GM10266 (cell line): Measurements from ENCODE around the gene CMTM4.
"Not testable (repeated sequence)": the region's sequence is repeated elsewhere in the genome, so short reads cannot be mapped to it uniquely, and the experiment has no call there.

Source experiments
- DNase-seq: peaks from one replicate; pipeline ENCODE4 v3.0.0; 2012; ENCODE audit errors: extremely low spot score
- TF ChIP-seq, protein P1 (sequence below): IDR thresholded peaks from 2 replicates; pipeline ENCODE4 v1.5.1; 2012; ENCODE audit warnings: mild to moderate bottlenecking, low read depth; ENCODE audit not compliant: control insufficient read depth, insufficient read depth; ENCODE audit errors: missing control alignments

The CMTM4 gene

DNA sequence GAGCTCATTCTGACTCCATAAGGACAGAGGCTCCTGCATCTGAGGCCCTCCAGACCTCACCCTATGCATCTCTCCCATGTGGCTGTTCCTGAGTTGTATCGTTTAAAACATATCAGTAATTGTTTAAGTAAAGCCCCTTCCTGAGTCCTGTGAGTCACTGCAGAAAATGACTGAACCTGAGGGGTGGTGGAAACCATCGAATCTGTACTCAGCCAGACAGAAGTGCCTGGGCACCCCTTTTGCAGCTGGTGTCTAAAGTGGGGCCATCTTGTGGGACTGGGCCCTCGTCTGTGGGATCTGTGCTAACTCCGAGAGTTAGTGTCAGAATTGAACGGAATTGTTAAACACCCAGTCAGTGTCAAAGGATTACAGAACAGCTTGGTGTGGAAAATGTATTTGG lies 66.7 kb downstream of the CMTM4 start:
- no peak for DNase-seq

DNA sequence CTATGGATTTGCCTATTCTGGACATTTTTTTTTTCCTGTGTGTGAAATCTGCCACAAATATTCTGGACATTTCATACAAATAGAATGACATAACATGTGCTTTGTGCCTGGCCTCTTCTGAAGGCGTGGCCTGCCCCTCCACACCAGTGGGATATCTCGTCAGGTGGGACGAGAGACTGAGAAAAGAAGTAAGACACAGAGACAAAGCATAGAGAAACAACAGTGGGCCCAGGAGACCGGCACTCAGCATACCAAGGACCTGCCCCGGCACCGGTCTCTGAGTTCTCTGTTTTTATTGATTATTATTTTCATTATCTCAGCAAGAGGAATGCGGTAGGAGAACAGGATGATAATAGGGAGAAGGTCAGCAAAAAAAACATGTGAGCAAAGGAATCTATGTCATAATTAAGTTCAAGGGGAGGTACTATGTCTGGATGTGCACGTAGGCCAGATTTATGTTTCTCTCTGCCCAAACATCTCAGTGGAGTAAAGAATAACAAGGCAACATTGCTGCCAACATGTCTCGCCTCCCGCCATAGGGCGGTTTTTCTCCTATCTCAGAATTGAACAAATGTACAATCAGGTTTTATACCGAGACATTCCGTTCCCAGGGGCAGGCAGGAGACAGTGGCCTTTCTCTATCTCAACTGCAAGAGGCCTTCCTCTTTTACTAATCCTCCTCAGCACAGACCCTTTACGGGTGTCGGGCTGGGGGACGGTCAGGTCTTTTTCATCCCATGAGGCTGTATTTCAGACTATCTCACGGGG lies 68.7 kb downstream of the CMTM4 start:
- DNase-seq, result not testable (repeated sequence)

More for the DNA sequence above, 66.7 kb downstream of the CMTM4 start:
- TF ChIP-seq, protein P1, sequence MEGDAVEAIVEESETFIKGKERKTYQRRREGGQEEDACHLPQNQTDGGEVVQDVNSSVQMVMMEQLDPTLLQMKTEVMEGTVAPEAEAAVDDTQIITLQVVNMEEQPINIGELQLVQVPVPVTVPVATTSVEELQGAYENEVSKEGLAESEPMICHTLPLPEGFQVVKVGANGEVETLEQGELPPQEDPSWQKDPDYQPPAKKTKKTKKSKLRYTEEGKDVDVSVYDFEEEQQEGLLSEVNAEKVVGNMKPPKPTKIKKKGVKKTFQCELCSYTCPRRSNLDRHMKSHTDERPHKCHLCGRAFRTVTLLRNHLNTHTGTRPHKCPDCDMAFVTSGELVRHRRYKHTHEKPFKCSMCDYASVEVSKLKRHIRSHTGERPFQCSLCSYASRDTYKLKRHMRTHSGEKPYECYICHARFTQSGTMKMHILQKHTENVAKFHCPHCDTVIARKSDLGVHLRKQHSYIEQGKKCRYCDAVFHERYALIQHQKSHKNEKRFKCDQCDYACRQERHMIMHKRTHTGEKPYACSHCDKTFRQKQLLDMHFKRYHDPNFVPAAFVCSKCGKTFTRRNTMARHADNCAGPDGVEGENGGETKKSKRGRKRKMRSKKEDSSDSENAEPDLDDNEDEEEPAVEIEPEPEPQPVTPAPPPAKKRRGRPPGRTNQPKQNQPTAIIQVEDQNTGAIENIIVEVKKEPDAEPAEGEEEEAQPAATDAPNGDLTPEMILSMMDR, result no peak

DNA sequence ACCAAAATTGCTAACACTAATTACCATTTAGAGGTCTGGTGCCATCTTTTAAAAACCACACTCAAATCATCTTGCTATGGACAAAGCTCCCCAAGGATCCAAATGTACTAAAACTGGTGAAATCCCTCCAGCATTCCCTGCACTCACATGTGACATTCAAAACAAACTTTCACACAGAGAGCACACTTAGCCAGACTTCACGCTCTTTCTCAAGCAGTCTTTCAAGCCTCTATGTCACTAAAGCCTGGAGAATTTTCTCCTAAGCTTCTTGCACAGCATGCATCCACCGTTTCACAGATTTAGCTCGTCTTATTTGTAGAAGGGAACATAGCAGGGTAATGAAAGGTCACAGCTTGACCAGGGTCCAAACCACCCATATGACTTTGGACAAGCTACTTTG lies 72.8 kb downstream of the CMTM4 start:
- no peak for DNase-seq
- TF ChIP-seq, protein P1, result no peak

DNA sequence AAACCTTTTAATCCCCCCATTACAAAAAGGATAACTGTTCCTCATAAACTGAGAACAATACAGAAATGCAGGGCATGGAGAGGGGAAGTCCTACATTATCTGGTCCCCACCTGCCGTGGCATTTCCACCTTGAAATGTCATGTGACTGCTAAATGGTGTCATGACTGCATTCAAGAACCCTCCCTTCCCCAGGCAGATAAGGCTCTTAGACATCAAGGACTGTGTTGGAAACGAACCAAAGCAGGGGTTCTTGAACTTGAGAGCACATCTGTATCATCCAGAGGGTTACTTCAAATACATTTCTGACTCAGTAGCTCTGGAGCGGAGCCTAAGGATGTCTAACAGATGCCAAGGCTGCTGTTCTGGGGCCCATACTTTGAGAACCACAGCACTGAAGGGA lies 73.7 kb downstream of the CMTM4 start:
- no peak for DNase-seq
- TF ChIP-seq, protein P1, result no peak

- TF ChIP-seq, protein P1, result no peak
- no peak for DNase-seq
Observed at GRCh38 chr16:66621973-66622372, 74.6 kb downstream of the CMTM4 start.

- TF ChIP-seq, protein P1, result no peak
- DNase-seq, result no peak
Observed at GRCh38 chr16:66620429-66620795, 76.1 kb downstream of the CMTM4 start.

GRCh38 chr16:66619534-66620428 lies 76.8 kb downstream of the CMTM4 start:
- TF ChIP-seq, protein P1, result no peak
- peak; percentile 51 for DNase-seq
